ENCODE results near the gene SAPCD2.

DNA sequence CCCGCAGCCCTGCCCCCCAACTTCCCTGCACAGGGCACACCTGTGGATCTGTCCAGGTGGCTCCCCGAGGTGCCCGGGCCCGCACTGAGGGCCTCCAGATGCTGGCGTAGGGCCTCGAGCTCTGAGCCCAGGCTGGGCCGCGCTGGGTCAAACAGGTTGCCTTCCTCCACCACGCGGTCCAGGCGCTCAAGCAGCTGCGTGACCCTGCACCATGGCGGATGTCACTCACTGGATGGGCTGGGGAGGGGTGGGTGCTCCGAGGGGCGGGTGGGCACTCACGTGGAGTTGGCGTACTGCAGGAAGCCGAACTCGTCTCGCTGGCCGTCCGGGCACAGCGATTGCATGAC is 47.7 kb downstream of the SAPCD2 start:
- no peak for TF ChIP-seq CTCF (IDR thresholded peaks at IDR 0.05; ENCODE audit: low read length)
- TF ChIP-seq EZH2 (IDR thresholded peaks at IDR 0.05; ENCODE audit: borderline replicate concordance, low read length): no peak
